Large intestine (tissue), 12 donors: Measurements from ENCODE around the gene NCF4. TPM values are rescaled to one million over a fixed set of nuclear protein-coding genes. Genes with fewer than 3 reads are reported as not detected.

Source experiments
- DNase-seq, 2 donors: peaks; one replicate each; pipeline versions ENCODE4 v3.0.0 to v3.0.0-alpha.2; 2013
- H3K27ac ChIP-seq: one replicate; pipeline ENCODE4 v1.5.1; 2013; ENCODE audit warnings: low read length
- H3K27me3 ChIP-seq: 2 replicates; pipeline ENCODE4 v1.6.1; 2013; ENCODE audit warnings: low read length; ENCODE audit not compliant: control insufficient read depth, insufficient read depth
- H3K36me3 ChIP-seq: 2 replicates; pipeline ENCODE4 v1.6.1; 2013; ENCODE audit warnings: low read length; ENCODE audit not compliant: control insufficient read depth, insufficient read depth
- H3K4me1 ChIP-seq: one replicate; pipeline ENCODE4 v1.6.1; 2013; ENCODE audit warnings: low read length; ENCODE audit not compliant: control insufficient read depth, insufficient read depth
- H3K4me3 ChIP-seq: one replicate; pipeline ENCODE4 v1.5.1; 2013; ENCODE audit warnings: low read length
- H3K9me3 ChIP-seq: one replicate; pipeline ENCODE4 v1.6.1; 2013; ENCODE audit warnings: mild to moderate bottlenecking, low read depth, low read length, moderate library complexity; ENCODE audit not compliant: control insufficient read depth
- WGBS: methylation state at CpG from one replicate; pipeline ENCODE4 v1.1.5; 2013; ENCODE audit warnings: low lambda C conversion rate; ENCODE audit not compliant: insufficient coverage; 5-methylcytosine and 5-hydroxymethylcytosine counted together
- long read RNA-seq, 11 donors: transcript quantifications; one replicate each; lab custom pipeline, GENCODE V29; 2026
- polyA plus RNA-seq: library from polyadenylated mRNA; unstranded; fragments of 120-200 nt; gene quantifications from one replicate; pipeline ENCODE4 v1.2.1, GENCODE V29; 2013

NCF4 gene
- 9.2 TPM for polyA plus RNA-seq
- long read RNA-seq, donor 1, result 0 reads
- long read RNA-seq, donor 2, partial matches to known transcripts, result 0 of 1 reads
- long read RNA-seq, donor 2, other reads (novel, unspliced or antisense), result 0 of 1 reads
- long read RNA-seq, donor 3, partial matches to known transcripts, result 0 of 3 reads
- long read RNA-seq, donor 3, other reads (novel, unspliced or antisense), result 0 of 3 reads
- long read RNA-seq, donor 4, partial matches to known transcripts, result 0 of 1 reads
- long read RNA-seq, donor 4, other reads (novel, unspliced or antisense), result 0 of 1 reads
- long read RNA-seq, donor 5, result 0 reads
- long read RNA-seq, donor 6, partial matches to known transcripts, result 0 of 2 reads
- long read RNA-seq, donor 6, other reads (novel, unspliced or antisense), result 0 of 2 reads
- long read RNA-seq, donor 7, partial matches to known transcripts, result 0 of 2 reads
- long read RNA-seq, donor 7, other reads (novel, unspliced or antisense), result 0 of 2 reads
- long read RNA-seq, donor 8, partial matches to known transcripts, result 5 of 7 reads
- long read RNA-seq, donor 8, other reads (novel, unspliced or antisense), result 0 of 7 reads
- long read RNA-seq, donor 9, partial matches to known transcripts, result 0 of 2 reads
- long read RNA-seq, donor 9, other reads (novel, unspliced or antisense), result 0 of 2 reads
- long read RNA-seq, donor 10, transcript NCF4-201 (10 exons, 1,396 nt), result major isoform, 5 of 5 reads
- long read RNA-seq, donor 10, partial matches to known transcripts, result 0 of 5 reads
- long read RNA-seq, donor 10, other reads (novel, unspliced or antisense), result 0 of 5 reads
- long read RNA-seq, donor 11, transcript NCF4-201 (10 exons, 1,396 nt), result major isoform, 5 of 7 reads
- long read RNA-seq, donor 11, partial matches to known transcripts, result 0 of 7 reads
- long read RNA-seq, donor 11, other reads (novel, unspliced or antisense), result 0 of 7 reads

DNA sequence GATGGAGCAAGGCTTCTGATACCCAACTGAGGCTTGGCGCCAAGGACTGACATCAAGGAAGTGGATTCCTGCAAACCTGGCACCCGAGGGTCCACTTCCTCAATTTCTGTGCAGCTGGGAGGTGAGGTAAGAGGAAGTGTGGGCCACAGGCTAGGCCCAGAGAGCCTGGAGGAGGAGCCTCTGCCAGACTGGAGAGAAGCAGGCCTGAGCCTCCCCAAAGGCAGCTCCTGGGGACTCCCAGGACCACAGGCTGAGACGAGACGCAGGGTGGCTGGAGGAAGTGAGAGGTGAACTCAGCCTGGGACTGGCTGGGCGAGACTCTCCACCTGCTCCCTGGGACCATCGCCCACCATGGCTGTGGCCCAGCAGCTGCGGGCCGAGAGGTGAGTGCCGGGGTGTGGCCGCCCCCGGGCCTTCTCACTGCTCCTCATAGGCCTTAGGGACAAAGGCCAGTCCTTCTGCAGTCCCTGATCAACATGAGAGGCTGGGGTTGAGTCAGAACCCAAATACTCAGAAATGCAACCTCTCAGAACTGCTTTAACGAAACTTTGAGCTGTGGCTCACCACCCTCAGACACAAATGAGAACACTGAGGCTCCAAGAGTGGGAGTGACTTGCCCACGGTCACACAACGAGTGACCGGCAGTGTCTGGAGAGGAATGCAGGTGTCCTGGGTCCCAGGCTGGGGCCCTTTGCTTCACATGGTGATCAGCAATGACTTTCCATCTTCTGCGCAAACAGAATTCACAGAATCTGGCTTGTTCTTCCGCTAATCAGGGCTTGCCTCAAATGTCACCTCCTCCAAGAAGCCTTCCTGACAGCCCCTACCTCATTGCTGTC is at the start of gene NCF4:
TSS of gene NCF4 (plus strand) at position 186 of the 839 bp plus-strand sequence. CDS start at position 352, 166 bp downstream.
- WGBS, result 80% methylated on average over 1 of the region's 17 CpGs
- no peaks in the 10 kb centered on the region for H3K36me3 ChIP-seq
- peaks cover 4% of the 10 kb centered on the region for H3K27me3 ChIP-seq
- H3K27ac ChIP-seq, result no peak within 1 kb of the TSS
- peak in 1 of 2 donors; percentile 13 for DNase-seq
- no peaks in the 10 kb centered on the region for H3K9me3 ChIP-seq
- H3K4me3 ChIP-seq, result no peak within 1 kb of the TSS
- no peaks in the 10 kb centered on the region for H3K4me1 ChIP-seq

DNA sequence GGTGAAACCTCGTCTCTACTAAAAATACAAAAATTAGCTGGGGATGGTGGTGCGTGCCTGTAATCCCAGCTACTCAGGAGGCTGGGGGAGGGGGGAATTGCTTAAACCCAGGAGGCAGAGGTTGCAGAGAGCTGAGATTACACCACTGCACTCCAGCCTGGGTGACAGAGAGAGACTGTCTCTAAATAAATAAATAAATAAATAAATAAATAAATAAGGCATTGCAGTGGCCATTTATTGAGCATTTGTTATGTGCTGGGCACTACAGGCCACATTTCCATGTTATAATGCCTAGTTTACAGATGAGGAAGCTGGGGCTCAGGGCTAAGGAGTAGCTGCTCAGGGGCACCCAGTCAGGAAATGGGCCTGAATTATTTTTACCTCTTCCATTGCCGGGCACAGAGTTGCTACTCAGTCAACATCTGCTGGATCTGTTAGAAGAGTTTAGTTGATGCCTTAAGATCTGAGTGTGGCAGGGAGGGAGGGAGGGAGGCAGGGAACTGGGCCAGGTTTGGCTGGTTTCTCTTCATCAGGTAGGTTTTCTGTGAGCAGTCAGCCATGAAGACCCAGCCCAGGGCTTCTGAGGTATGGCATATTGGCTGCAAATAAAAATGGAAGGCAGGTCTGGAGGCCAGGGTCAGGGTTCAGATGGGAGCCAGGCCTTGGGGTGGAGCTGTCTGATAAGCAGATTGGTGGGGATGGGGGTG is 49.6 kb upstream of the NCF4 start:
- no CpG with 5 or more reads among the region's 3 CpGs for WGBS
- Histone ChIP-seq H3K27me3 (peaks cover 40% of the 10 kb centered on the region), H3K27ac (no peak overlapping the region), H3K36me3 (no peaks in the 10 kb centered on the region), H3K4me1 (peaks cover under 1% of the 10 kb centered on the region), H3K9me3 (no peaks in the 10 kb centered on the region), H3K4me3 (no peak overlapping the region)
- DNase-seq, result no peak

DNA sequence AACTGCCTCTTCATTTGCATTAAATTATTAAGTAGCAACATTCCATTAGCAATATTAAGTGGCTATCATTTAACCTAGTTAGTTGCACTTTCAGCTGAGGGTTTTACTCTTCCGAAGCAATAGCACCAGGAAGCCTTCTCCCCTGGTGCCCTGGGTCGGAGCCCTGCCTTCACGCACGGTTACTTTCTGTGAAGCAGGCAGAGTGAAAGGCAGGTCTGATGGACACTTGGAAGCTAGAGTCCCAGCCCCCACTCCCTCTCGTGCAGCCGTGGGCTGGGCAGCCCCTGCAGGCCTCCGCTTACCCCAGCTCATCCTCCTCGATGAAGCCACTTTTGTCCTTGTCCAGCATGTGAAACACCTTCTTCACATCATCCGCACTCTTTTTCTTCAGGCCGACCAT is 46.0 kb upstream of the NCF4 start:
- H3K4me3 ChIP-seq, result no peak overlapping the region
- WGBS, result no CpG with 5 or more reads among the region's 10 CpGs
- H3K27ac ChIP-seq, result no peak overlapping the region
- no peaks in the 10 kb centered on the region for H3K9me3 ChIP-seq
- H3K4me1 ChIP-seq, result peaks cover 4% of the 10 kb centered on the region
- H3K27me3 ChIP-seq, result peaks cover 64% of the 10 kb centered on the region
- DNase-seq, result no peak
- H3K36me3 ChIP-seq, result no peaks in the 10 kb centered on the region

DNA sequence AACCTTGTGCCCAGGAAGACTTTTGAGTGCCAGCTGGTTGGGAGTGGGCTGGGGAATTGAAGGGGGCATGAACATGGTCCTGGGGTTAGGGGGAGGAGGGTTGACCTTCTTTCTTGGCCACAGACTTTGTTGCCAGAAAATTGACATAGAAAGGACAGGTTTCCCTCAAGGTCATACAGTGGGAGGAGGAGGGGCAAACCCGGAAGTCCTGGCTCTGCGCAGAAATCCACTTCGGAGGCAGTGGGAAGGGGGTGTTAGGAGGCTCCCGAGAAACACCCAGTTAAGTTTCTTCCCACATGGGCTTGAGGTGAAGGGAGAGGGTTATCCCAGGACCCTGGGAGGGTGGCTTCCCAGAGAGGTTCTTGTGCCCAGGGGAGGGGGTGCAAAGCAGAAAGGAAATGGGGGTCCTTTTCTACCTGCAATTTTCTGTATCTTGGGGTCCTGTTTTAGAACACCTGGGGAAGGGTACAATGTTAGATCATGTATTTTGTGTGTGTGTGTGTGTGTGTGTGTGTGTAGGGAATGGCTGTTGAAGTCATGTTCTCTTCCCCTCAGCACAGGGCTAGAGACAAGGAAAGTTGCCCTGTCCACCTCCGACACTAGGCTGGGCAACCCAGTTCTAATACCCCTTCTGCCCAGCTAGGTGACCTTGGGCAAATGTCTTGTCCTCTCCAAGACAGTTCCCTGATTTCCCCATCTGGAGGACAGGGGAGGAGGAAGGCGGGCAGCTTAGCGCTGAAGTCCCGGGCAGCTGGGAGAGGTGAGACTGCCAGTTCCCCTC is 45.1 kb upstream of the NCF4 start:
- H3K4me1 ChIP-seq, result peaks cover 4% of the 10 kb centered on the region
- no peak overlapping the region for H3K4me3 ChIP-seq
- no CpG with 5 or more reads among the region's 8 CpGs for WGBS
- H3K9me3 ChIP-seq, result no peaks in the 10 kb centered on the region
- H3K36me3 ChIP-seq, result no peaks in the 10 kb centered on the region
- no peak for DNase-seq
- H3K27me3 ChIP-seq, result peaks cover 68% of the 10 kb centered on the region
- H3K27ac ChIP-seq, result no peak overlapping the region

DNA sequence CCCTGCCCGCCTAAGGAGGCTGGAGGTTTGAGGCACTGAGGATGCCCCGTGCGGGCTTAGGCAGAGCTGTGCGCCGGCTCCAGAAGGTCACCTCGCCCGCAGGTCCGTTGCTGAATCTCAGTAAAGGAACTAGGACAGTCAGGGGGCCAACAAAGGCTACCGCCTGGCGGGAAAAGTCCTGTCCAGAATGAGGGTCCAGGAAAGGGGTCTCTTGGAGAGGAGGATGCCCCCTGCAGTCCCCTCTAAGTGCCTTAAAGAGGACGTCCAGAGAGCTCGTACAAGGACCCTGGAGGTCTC is 44.5 kb upstream of the NCF4 start:
- Histone ChIP-seq H3K4me1 (peaks cover 4% of the 10 kb centered on the region), H3K27me3 (peaks cover 72% of the 10 kb centered on the region), H3K36me3 (no peaks in the 10 kb centered on the region), H3K9me3 (no peaks in the 10 kb centered on the region), H3K27ac (no peak overlapping the region), H3K4me3 (no peak overlapping the region)
- WGBS, result no CpG with 5 or more reads among the region's 12 CpGs
- DNase-seq, result no peak

DNA sequence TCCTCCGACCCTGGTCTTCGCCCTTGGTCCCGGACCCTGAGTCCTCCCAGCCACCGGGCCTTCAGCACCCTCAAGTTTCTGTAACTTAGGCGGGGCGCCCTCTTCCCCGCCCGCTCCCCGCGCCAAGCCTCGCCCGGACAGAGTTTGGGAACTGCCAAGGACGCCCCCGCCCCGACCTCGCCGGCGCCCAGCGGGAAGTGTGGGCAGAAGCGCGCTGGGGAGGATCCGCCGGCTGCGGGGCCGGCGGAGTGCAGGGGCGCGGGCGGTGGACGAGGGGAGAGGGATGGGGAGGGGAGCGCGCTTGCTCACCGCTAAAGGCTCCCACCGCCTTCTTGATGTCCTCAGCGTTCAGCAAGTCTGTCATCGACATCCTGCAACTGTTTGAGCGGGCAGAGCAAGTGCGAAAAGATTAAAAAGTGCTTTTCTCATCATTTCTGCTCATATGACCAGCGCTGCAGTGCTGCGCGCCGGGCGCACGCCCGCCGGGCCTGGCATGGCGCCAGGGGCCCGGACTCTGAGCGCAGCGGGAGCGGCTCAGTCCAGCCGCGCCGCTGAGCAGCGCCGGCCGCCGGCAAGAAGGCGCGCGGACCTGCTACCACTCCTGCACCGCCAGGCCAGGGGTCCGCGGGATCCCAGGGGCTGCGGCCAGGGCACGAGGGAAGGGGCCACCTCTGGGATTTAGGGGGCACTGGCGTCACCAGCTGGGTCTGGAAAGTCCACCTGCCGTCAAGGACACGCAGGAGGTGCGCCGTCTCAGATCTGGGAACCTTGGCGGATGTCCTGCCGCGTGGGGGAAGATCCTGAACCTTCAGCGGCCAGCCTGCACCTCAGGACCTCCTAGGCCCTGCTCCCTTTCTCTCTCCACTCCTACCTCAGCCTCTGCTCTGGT is 43.9 kb upstream of the NCF4 start, which contains the start of gene PVALB:
TSS of gene PVALB (minus strand) at position 400 of the 889 bp plus-strand sequence. CDS start at position 370, 30 bp downstream.
- WGBS, result no CpG with 5 or more reads among the region's 75 CpGs
- Histone ChIP-seq H3K36me3 (no peaks in the 10 kb centered on the region), H3K27ac (no peak within 1 kb of the TSS), H3K4me1 (peaks cover 4% of the 10 kb centered on the region), H3K4me3 (no peak within 1 kb of the TSS), H3K27me3 (peaks cover 72% of the 10 kb centered on the region), H3K9me3 (no peaks in the 10 kb centered on the region)
- DNase-seq, result peak; percentile 65 to 79

DNA sequence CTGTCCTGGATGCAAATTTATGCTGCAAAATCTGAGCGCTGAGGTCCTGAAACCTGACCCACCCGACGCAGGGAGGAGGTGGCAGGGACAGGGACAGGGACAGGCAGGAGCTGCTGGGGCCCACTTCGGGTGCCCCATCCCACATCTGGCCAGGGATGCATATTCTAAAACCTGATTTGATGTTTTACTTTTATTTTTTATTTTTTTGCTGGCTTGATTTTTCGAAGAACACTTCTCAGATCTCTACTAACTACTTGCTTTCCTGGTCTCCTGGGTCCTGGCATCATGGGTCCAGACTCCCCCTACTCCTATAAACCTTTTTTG is 43.3 kb upstream of the NCF4 start:
- 75% methylated on average over 1 of the region's 5 CpGs for WGBS
- H3K4me1 ChIP-seq, result peaks cover 4% of the 10 kb centered on the region
- no peak overlapping the region for H3K4me3 ChIP-seq
- H3K27me3 ChIP-seq, result peaks cover 72% of the 10 kb centered on the region
- no peaks in the 10 kb centered on the region for H3K9me3 ChIP-seq
- no peaks in the 10 kb centered on the region for H3K36me3 ChIP-seq
- DNase-seq, result no peak
- H3K27ac ChIP-seq, result no peak overlapping the region

DNA sequence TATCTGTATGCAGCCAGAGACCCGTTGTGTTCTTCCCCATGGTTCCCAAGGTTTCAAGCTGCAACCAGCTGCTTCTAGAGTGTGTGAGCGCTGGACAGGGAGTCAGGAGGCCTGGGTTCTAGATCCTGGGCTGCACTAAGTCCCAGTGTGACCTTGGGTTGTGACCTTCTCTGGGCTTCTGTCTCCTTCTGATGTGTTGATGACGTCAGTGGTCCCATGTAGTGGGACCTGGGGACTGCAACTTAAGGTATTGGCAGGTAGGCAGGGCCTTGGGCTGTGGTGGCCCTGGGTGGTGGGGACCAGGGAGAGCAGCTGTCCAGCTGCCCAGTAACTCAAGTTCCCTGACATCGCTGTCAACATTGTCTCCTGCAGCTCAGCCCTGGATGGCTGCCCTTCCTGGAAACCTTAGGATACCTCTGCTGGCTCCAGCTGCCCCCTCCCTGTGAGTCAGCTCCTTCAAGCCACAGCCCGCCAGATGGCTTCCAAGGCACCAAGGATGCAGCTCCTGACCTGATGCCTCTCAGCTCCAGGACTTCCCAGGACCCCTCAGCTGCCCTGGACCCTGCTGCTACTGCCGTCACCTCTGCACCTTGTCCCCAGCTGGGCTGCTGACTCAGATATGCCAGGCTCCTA is 42.7 kb upstream of the NCF4 start:
- H3K27ac ChIP-seq, result no peak overlapping the region
- H3K4me3 ChIP-seq, result no peak overlapping the region
- no peak for DNase-seq
- H3K27me3 ChIP-seq, result peaks cover 71% of the 10 kb centered on the region
- WGBS, result no CpG with 5 or more reads among the region's 6 CpGs
- H3K9me3 ChIP-seq, result no peaks in the 10 kb centered on the region
- no peaks in the 10 kb centered on the region for H3K36me3 ChIP-seq
- peaks cover 4% of the 10 kb centered on the region for H3K4me1 ChIP-seq
